AG08395 (cell line): ENCODE measurements around the gene CDHR1.
A peak's percentile ranks its signal among the peaks of the same experiment; 100 is the strongest.

ENCODE experiments used
- DNase-seq: peaks from one replicate; pipeline ENCODE4 v3.0.0; 2012; ENCODE audit warnings: mixed read lengths, low spot score

CDHR1 gene

DNA sequence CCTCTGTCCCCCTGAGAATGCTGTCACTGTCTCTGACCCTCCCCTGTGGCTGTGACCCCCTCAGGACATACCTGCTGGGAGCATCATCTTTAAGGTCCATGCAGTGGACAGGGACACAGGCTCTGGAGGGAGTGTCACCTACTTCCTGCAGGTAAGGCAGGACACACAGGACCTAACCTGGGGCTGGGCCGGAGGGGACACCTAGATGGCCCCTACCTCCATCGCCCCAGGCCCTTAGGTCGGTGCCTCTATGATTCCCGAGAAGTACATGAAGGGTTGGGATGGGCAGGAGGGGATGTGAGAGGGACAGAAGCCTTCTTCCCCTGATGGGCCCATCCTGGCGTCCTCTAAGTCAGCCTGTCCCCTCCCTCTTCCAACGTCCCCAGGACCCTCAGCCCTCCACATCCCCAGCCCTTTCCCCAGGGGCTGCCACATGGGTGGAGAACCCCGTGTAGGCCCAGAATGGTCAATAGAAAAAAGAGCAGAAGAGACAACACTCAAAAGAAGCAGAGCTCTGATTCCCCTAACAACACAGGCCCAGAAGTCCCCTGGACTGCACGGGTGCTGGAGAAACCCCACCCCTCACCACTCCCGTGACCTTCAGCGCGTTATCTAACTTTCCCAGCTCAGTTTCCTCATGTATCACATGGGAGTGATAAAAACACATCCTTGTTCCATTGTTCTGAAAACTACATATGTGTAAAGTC is 6.4 kb downstream of the CDHR1 start:
- no peak for DNase-seq

GRCh38 chr10:84201244-84201606 is 6.9 kb downstream of the CDHR1 start:
- DNase-seq: no peak

DNA sequence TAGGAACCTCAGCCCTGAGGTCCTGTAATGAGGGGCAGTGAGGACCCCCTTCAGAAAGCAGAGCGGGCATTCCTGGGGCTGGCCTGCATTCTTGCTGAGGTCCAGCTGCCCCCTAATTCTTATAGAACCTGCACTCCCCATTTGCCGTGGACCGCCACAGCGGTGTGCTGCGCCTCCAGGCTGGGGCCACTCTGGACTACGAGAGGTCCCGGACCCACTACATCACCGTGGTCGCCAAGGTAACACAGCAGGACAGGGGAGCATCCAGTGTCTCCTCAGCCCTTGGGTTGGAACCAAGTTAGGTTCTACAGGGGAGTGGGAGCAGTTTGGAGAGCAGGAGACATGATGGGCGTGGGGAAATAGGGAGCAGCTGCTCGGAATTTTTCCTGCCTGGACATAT is 7.3 kb downstream of the CDHR1 start:
- DNase-seq: no peak

DNA sequence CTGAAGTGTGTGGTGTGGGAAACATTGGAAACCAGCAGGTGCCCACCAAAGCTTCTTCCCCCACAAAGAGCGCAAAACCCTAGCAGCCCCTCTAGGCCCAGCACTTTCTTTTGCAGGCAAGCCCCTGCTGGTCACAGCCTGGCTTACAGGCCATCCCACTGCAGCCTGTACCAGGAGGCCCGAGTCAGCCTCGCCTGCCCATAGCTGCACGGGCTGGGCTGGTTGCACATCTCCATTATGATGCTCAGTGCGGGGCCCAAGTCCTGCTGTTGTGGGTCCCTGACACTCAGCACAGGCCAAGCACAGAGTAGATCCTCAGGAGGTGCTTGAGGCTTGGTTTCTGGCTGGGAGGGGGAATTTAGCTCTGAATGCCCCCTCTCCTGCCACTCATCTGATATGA is 8.0 kb downstream of the CDHR1 start:
- no peak for DNase-seq

- no peak for DNase-seq
Observed at GRCh38 chr10:84204122-84204521, 9.8 kb downstream of the CDHR1 start.

DNA sequence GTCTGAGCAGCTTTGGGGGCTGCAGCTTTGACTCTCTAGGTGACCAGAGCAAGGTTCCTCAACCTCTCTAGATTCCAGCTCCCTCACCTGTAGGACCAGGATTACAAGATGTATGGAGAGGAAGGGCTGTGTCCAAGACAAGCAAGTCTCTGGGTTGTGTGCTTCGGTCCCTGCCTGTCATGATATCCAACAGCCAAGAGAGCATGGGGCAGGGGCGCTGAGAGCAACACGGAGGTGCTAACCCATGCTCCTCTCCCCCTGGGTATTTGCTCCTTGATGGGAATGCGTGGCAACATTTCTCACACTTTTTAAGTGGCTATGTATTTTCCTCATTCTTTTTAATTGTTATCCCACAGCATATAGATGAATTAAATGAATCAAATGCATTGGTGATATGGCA is 10.3 kb downstream of the CDHR1 start:
- DNase-seq: no peak

- peak; percentile 75 for DNase-seq
Observed at GRCh38 chr10:84205049-84205852, 10.9 kb downstream of the CDHR1 start.

DNA sequence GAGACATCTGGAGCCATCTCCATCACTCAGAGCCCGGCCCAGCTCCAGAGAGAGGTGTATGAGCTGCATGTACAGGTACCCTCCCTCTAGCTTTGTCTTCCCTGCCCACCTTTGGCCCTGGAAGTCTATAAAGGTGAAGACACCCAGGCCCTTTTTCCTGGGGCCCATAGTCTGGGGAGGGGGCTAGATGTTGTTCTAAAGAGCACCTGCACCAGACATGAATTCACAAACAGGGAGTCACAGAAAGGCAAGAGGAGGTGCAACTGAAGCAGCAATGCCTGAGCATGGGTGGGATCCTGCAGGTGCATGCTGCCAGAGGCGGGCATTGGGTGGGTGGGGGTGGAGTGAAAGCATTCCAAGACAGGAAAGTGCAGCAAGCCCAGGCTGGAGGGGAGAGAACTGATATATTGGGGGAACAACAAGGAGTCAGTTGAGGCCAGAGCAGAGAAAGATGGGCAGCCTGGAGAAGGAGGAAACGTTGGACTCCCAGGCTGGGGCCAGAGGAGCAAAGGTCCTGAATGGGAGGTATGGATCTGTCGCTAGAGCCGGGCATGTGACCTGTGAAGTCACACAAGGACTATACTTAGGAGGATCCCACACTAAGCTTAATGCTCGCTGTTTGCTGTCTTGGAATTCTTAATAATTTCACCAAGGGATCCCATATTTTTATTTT is 11.7 kb downstream of the CDHR1 start:
- DNase-seq: no peak

DNA sequence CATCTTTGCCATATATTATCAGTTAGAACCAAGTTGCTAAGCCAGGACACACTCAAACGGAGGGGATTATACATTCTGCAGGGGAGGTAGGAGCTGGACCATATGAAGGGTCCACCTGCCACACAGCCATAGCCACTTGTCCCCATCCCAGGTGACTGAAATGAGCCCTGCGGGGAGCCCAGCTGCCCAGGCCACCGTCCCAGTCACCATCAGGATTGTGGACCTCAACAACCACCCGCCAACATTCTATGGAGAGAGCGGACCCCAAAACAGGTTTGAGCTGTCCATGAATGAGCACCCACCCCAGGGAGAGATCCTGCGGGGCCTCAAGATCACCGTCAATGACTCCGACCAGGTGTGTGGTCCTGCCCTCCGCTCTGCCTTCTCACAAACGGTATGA is 13.7 kb downstream of the CDHR1 start:
- no peak for DNase-seq

DNA sequence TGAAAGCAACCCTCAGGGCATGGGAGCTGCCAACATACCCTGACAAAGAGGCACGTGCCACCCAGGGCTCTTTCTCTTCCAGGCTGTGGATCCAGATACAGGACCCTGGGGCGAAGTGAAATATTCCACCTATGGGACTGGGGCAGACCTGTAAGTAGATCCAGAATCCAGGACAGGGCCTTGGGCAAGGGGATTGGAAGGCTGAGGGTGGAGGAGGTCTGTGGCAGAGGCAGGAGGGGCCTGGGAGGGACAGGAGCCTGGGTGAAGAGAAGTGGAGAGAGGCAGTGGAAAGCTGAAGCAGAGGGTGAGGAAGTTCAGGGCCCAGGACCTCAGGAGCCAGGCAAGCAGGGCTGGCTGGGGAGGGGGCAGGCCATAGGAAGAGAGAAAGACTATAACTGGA is 17.2 kb downstream of the CDHR1 start:
- no peak for DNase-seq

DNA sequence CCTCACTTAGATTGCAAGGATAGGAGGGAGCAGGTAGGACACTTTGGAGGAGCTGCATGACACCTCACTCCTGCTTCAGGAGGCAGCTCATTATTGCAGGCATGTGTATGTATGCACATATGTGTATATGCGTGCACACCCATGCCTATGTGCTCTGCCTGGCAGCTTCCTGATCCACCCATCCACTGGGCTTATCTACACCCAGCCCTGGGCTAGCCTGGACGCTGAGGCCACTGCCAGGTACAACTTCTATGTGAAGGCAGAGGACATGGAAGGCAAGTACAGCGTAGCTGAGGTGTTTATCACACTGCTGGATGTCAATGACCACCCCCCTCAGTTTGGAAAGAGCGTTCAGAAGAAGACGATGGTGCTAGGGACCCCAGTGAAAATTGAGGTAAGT is 17.7 kb downstream of the CDHR1 start:
- no peak for DNase-seq

DNA sequence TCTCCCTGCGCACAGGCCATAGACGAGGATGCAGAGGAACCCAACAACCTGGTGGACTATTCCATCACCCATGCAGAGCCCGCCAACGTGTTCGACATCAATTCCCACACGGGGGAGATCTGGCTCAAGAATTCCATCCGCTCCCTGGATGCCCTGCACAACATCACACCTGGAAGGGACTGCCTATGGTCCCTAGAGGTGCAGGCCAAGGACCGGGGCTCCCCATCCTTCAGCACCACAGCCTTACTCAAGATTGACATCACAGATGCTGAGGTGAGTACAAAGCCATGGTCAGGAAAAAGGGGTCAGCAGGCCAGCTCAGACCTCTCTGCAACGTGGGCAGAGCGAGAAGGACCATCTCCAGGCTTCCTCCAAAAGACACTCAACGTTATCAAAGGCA is 18.7 kb downstream of the CDHR1 start:
- DNase-seq: no peak

DNA sequence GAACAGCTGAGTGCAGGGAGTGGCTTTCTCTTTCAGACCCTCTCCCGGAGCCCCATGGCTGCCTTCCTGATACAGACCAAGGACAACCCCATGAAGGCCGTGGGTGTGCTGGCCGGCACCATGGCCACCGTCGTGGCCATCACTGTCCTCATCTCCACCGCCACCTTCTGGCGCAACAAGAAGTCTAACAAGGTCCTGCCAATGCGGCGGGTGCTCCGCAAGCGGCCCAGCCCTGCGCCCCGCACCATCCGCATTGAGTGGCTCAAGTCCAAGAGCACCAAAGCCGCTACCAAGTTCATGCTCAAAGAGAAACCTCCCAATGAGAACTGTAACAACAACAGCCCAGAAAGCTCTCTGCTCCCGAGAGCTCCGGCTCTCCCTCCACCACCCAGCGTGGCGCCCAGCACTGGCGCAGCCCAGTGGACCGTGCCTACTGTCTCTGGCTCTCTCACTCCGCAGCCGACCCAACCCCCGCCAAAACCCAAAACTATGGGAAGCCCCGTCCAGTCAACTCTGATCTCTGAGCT is 19.8 kb downstream of the CDHR1 start:
- DNase-seq: no peak

DNA sequence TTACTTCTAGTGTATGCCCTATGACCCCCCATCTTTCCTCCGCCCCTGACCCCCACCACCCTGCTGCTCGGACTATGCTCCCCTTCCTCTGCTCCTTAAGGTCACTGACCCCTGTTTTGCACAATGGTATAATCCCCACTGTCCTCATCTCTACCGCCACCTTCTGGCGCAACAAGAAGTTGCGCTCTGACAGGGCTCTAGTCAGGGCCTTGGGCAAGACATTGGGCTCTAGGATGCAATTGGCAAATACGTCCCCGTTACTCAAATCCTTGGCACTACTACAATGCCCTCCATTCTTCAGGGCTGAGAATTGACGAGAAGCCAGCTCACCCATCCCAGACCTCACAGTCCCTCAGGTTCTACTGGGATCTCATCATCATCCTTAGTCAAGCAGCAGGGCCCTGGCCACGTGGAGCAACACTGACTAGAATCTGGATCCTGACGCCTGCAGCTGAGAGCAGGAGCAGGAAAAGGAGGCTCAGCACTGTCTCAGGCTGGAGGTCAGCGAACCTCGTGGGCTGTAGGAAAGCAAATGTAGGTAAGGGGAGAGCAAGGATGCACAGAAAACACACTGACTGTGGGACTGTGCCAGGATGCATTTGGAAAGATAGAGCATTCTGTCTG is 20.4 kb downstream of the CDHR1 start:
- no peak for DNase-seq

- no peak for DNase-seq
Observed at GRCh38 chr10:84216834-84217233, 22.5 kb downstream of the CDHR1 start.

GRCh38 chr10:84217746-84218145 is 23.4 kb downstream of the CDHR1 start:
- DNase-seq: no peak

DNA sequence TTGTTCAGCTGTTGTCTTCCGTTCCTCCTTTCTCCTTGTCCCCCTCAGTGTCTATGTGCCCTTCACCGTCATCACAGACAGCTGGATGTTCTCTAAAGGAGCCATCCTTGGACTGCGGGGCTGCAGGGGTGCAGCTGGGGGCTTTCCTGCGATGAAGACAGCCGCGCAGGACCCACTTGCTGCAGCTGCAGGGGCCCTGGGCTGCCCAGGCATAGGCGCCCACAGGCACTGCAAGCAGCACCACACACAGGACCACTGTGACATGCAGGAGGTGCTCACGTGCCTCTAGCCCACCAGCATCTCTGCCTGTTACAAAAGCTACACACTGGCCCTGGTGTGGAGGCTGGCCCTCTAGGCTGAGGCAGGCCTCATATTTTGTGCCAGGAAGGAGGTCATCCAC is 27.6 kb downstream of the CDHR1 start:
- DNase-seq: no peak

DNA sequence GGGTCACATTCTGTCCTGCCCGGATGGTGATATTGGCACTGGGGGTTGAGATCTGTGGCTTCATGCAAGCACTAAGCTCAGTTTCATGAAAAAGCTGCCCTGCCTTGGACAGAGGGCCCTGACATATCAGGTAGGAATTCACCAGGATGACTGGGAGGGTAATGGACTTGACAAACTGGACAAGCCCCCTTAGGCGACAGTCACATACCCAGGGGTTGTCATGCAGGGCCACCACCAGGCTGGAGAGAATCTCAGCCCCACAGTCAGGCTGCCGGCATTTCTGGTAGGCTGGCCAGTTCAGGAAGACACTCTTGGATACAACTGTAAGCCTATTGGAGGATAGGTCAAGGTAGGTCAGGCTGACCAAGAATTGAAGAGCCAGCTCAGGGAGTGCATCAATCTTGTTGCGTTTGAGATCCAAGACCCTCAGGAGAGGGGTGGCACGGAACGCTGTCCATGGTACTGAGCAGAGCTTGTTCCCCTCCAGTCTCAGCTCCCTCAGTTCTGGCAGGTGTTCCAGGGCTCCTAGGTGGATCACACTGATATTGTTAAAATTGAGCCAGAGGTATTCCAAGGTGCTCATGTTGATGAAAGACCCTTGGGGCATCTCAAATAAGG is 30.2 kb downstream of the CDHR1 start:
- DNase-seq: no peak

- no peak for DNase-seq
Observed at GRCh38 chr10:84225427-84226173, 31.3 kb downstream of the CDHR1 start, which contains the start of gene LRIT2. LRIT2 (minus strand) TSS chr10:84225544; CDS start chr10:84225520, 24 bp downstream.

GRCh38 chr10:84226616-84227015 is 32.3 kb downstream of the CDHR1 start:
- DNase-seq: no peak

- no peak for DNase-seq
Observed at GRCh38 chr10:84227810-84228209, 33.5 kb downstream of the CDHR1 start.
